Activated CD4-positive, CD25-positive, alpha-beta regulatory T cell (primary cell): ENCODE results near the gene RD3L.
"Not testable (repeated sequence)": the region's sequence is repeated elsewhere in the genome, so short reads cannot be mapped to it uniquely, and the experiment has no call there.

Source experiments
- DNase-seq, 4 experiments: peaks; one replicate each; lab custom pipeline; 2025; lab: John Stamatoyannopoulos, UW

RD3L gene

DNA sequence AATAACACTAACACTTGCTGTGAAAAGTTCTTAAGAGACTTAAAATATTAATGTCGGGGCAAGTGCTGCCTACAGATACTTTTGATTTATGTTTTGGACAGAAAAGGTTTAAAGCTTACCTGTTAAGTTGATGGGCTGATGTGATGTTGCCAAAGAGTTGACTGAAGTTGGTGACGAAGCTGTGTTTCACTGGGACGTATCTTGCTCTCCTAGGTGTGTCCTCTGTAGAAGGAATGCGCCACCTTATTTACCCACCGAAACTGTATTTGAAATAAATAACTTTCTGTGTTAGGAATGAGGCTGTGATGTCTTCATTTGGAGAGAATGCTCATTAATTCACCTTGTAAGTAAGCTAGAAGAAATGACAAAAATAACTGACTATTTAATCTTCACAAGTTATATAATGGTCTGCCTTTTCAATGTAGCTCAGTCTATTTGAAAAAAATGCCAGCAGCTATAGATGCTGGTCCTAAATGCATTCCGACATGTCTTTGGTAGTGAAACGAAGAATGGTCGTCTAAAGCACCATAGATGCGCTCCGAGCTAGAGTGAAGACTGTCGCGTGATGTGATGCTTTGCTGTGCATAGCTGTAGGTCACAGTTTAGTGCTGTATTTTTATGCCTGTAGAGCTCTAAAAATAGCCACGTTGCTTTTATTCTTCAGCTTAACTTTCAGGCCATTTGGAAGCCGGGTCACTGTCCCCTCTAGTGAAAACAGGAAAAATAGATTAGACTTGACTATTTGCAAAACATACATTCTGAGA lies at the start of gene RD3L:
Gene RD3L (minus strand): TSS at position 557 of the 764 bp plus-strand sequence. CDS start 834 bp downstream, outside the sequence.
- no peak for DNase-seq

DNA sequence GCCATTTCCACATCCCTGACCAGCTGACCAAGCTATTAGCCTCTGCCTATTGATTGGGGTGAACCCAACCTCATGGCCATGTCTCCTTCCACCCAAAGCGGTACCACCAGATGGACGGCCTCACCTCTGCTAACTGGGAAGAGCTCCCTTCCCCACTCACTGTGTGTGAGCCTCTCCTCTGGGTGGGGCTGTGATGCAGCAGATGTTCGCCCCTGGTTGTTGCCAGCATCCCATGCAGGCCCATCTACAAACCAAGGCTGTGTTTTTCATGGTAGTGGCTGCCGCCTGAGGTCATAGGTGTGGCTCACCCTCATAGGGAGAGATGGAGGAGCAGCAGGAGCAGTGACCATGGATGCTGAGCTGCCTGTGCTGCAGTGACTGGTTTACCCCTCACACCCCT lies 47.6 kb upstream of the RD3L start:
- DNase-seq = no peak

- DNase-seq = no peak
These were observed 46.7 kb upstream of the RD3L start for GRCh38 chr14:103989034-103989433.

DNA sequence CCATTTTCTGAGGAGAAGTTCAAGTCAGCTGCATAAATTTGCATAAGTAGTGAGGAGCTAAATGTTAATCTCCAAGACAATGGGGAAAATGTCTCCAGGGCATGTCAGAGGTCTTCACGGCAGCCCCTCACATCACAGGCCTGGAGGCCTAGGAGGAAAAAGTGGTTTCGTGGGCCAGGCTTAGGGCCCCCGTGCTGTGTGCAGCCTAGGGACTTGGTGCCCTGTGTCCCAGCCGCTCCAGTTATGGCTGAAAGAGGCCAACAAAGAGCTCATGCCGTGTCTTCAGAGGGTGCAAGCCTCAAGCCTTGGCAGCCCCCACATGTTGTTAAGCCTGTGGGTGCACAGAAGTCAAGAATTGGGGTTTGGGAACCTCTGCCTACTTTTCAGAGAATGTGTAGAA lies 41.9 kb upstream of the RD3L start:
- no peak for DNase-seq

GRCh38 chr14:103980623-103981238 lies 38.4 kb upstream of the RD3L start:
- DNase-seq = not testable (repeated sequence)

DNA sequence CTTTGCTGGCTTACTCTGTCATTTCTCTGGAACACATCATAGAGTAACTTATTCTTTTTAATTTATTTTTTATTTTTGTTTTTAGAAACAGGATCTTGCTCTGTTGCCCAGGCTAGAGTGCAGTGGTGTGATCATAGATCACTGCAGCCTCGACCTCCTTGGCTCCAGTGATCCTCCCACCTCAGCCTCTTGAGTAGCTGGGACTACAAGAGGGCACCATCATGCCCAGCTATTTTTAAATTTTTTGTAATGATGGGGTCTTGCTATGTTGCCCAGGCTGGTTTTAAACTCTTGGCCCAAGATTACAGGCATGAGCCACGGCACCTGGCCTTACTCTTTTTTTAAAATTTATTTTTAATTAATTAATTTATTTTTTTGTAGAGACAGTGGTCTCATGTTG lies 32.2 kb upstream of the RD3L start:
- DNase-seq = no peak

- DNase-seq = no peak
These were observed 31.0 kb upstream of the RD3L start for GRCh38 chr14:103973354-103973753.

DNA sequence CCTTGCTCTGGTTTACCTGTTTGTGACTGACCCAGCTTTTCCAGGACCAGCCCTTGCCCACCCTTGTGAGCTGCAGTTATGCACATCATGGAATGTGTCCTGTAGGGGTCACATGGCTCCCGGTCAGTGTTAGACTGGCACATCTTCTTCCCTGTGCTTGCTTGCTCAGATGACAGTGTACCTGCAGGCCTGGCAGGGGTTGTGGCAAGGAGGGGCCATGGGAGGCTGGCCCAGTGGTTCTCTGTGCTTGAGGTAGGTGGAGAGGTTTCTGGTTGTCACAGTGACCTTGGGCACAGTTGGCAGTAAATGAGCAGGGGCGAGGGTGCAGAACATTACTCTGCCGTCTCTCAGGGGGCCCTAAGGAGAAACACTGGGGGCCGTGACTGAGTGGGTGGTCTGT lies 27.6 kb upstream of the RD3L start:
- DNase-seq = no peak

GRCh38 chr14:103966631-103967030 lies 24.3 kb upstream of the RD3L start:
- no peak for DNase-seq

- no peak for DNase-seq
These were observed 19.7 kb upstream of the RD3L start for GRCh38 chr14:103961928-103962578.

- no peak for DNase-seq
These were observed 18.2 kb upstream of the RD3L start for GRCh38 chr14:103960457-103961055.

GRCh38 chr14:103949131-103949790 lies 6.9 kb upstream of the RD3L start:
- no peak for DNase-seq

DNA sequence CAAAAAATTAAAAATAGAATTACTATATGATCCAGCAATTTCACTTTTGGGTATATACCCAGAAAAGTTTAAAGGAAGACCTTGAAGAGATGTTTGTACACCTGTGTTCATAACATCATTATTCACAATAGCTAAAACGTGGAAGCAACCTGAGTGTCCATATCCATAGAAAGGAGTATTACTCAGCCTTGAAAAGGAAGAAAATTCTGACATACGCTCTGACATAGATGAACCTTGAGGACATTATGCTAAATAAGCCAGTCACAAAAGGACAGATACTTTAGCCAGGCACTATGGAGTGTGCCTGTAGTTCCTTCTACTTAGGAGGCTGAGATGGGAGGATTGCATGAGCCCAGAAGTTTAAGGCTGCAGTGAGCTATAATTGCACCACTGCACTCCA lies 6.1 kb upstream of the RD3L start:
- DNase-seq = no peak

DNA sequence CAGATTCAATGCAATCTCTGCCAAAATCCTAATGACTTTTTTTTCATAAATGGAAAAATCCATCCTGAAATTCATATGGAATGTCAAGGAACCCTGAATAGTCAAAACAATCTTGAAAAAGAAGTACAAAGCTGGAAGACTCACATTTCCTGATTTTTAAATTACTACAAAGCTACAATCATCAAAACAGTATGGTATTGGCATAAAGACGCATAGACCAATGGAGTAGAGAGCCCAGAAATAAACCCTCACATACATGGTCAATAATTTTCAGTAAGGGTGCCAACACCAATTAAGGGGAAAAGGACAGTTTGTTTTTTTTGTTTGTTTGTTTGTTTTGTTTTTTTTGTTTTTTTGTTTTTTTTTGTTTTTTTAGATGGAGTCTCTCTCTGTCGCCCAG lies 4.6 kb upstream of the RD3L start:
- DNase-seq = no peak

GRCh38 chr14:103943673-103944072 lies 1.3 kb upstream of the RD3L start:
- DNase-seq = no peak

DNA sequence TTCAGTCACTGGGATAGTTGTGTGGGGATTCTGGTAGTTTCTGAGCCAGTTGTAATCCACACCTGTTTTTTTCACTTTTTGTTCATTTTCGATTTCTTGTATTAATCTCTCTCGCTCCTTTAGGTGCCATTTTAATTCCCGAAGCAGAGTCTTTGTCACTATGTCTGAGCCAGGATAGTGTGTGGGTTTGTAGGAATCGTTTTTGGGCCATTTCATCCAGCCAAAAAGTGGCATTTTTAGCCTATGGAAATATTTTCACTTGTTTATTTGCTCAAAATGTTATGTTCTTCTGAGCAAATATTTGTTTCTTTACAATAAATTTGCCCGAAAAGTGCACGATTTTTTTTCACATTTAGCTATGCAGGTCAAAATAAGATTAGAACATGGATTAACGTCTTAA lies 867 bp downstream of the RD3L start:
- DNase-seq = no peak

DNA sequence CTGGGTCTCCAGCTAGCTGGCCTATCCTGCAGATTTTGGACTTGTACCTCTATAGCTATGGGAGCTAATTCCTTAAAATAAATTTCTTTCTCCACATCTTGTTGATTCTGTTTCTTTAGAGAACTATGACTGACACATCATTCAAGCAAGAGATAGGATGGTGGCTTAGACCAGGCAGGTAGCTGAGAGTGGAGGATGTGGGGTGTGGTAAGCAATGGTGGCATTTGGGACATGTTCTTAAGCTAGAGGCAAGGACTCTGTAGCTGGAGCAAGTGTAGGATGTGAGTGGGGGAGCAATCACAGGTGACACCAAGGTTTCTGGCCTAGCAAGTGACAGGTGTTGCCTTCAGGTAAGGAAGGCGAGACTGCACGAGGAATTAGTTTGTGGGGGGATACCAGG lies 7.2 kb downstream of the RD3L start:
- no peak for DNase-seq

DNA sequence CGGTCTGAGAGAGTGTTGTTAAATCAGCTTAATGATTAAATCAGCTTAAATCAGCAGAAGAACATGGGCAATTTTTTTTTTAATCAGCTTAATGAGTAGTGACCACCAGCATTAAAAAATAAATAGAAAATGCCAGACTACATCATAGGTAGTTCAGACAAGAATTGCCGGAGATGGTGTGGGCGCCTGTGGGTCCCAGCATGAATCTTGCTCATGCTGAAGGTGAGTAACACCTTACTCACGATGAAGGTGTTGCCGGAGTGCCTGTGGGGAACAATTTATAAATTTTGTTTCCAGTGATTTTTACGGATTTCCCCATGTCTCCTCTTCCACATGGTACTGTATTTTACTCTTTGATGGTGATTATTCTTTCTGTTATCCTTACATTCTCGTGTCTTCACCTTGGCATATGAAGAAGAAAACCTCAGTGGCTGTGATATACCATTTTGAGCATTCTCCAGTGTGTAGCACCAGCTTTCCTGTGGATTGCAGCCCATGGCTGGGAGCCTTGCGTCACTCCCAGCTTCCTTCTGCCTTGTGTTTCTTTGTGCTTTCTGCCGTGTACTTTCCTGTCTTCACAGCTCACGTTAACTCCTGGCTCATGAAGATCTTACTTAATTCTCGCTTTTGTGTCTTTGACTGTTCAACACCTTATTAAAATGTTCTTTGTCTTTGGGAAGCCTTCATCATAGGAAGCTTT lies 9.4 kb downstream of the RD3L start:
- DNase-seq = no peak

DNA sequence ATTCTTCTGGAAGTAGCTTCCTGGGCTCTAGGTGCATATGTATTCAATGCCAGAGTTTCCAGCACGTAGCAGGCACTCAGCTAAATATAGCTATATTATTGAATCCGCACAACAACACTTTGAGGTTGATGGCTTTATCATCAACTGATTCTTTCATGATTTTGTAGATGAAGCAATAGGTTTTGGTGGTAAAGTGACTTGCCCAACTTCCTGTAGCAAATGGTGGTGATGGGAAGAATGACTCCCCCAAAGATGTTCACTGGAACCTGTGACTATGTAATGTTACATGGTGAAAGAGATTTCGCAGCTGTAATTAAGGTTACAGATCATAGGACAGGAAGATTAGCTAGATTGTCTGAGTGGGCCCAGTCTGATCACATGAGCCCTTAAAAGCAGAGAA lies 10.9 kb downstream of the RD3L start:
- DNase-seq = no peak

DNA sequence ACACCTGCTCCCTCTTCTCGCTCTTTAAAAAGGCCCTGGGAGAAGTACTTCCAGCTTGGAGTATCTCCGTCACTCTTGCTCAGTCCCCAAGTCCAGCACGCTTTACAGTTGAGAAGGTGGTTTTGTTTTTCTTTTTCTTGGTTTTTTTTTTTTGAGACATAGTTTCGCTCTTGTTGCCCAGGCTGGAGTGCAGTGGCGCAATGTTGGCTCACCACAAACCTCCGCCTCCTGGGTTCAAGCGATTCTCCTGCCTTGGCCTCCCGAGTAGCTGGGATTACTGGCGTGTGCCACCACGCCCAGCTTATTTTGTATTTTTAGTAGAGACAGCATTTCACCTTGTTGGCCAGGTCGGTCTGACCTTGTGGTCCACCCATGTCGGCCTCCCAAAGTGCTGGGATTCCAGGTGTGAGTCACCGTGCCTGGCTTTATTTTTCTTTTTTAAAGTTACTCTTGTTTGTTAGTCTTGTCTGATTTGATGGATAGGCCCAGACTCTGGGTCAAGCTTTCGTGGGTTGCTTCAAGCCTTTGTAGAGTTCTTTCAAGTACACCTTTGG lies 12.2 kb downstream of the RD3L start:
- DNase-seq = no peak
